ENCODE measurements around the gene TMEM98.
"Not testable (repeated sequence)": the region's sequence is repeated elsewhere in the genome, so short reads cannot be mapped to it uniquely, and the experiment has no call there.

The TMEM98 gene

GRCh38 chr17:32985050-32985756 is 57.2 kb downstream of the TMEM98 start:
- no peak for DNase-seq (ENCODE audit: low spot score)

DNA sequence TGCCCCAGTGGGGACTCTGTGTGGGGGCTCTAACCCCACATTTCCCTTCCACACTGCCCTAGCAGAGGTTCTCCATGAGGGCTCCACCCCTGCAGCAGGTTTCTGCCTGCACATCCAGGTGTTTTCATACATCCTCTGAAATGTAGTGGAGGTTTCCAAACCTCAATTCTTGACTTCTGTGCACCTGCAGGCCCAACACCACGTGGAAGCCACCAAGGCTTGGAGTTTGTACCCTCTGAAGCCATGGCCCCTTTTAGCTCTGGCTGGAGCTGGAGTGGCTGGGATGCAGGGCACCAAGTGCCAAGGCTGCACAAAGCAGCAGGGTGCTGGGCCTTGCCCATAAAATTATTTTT is 59.5 kb downstream of the TMEM98 start:
- not testable (repeated sequence) for DNase-seq (ENCODE audit: low spot score)

GRCh38 chr17:32987868-32988267 is 59.9 kb downstream of the TMEM98 start:
- not testable (repeated sequence) for DNase-seq (ENCODE audit: low spot score)

DNA sequence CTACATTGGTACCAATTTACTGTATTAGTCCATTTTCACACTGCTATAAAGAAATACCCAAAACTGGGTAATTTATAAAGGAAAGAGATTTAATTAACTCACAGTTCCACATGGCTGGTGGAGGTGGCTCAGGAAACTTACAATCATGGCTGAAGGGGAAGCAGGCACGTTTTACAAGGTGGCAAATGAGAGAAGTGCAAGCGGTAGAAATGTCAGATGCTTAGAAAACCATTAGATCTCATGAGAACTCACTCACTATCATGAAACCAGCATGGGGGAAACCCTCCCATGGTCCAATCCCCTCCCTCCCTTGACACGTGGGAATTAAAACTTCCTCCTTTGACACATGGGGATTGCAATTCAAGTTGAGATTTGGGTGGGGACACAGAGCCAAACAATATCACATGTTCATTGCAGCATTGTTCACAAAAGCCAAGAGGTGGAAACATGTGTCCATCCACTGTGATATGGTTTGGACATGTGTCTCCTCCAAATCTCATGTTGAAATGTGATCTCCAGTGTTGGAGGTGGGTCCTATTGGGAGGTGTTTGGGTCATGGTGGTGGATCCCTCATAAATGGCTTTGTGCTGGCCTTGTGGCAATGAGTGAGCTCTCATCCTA is 60.6 kb downstream of the TMEM98 start:
- no peak for DNase-seq (ENCODE audit: low spot score)

GRCh38 chr17:32992321-32993033 is 64.5 kb downstream of the TMEM98 start:
- DNase-seq (ENCODE audit: low spot score): no peak

- no peak for DNase-seq (ENCODE audit: low spot score)
Measured at GRCh38 chr17:32993977-32994376, 66.0 kb downstream of the TMEM98 start.
